Measurements from ENCODE around the gene MPRIP.

Gene MPRIP

DNA sequence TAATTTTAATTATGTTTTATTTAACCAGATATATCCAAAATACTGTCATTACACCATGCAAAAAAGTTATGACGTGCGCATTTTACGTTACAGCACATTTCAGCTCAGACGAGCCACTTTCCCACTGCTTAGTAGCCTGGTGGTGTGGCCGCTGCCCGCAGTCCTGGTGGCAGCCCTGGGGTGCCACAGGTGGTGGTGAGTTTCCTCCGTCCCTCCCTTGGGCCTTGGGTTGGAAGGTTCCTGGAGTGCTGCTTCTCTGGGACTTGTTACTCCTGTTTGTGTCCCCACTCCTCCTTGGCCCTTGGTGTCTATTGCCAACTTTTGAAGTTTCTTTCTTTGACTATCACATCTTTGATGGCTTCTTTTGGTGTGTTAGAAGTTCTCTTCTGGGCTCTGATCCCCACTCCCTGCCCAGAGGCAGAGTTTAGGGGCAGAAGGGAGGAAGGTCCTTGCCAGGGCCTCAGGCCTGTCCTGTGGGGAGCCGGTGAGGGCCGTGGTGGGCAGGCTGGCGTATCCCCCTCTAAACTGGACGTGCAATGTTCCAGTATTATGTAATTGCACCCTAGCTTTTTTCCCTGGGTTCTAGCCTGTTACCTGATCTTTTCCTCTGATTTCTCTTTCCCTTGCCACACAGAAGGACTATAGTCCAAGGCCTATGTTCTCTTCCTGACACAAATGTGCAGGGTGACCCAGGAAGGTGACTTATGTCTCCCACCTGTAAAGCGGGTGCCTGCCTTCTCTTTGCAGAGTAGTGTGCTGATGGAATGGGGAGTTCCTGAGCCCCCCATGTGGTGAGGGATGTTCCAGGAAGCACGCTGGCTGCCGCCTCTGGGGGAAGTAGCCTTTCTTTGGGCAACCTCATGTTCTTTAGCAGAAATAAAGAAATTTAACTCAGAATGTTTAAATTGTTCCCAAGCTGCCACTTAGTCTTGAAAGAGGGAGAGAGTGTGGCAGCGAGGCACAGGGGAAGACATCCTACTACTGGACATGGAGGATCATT, 8.4 kb downstream of the MPRIP start:
- Histone ChIP-seq H3K9me3 (ENCODE audit: control insufficient read depth, insufficient read depth, low read depth, low read length) (no peaks in the 10 kb centered on the region), H3K36me3 (ENCODE audit: control insufficient read depth in 2 of 2, insufficient read depth in 1 of 2, low read length in 2 of 2) (peaks cover 0 to 14% of the 10 kb centered on the region in 2 experiments; a peak in 2 of 3 replicates), H3K4me1 (ENCODE audit: control insufficient read depth, insufficient read depth, low read length) (peaks cover 11% of the 10 kb centered on the region), H3K27ac (ENCODE audit: extremely low read depth, low read depth, low read length) (no peak overlapping the region), H3K4me3 (ENCODE audit: low read depth, low read length) (no peak overlapping the region)
- ChIA-PET CTCF (interaction anchor here (0.6 kb wide), 1 partner anchor 58 kb away, joined by 3 read pairs; no protein-coding TSS in a partner anchor), POLR2A (interaction anchor here (0.6 kb wide), 1 partner anchor 512 kb away, joined by 4 read pairs; no protein-coding TSS in a partner anchor)
- TF ChIP-seq SCRT2 (tag by site-specific recombination; IDR thresholded peaks at IDR 0.05) (peak; percentile 46; the same call in 1 of the 2 replicates), ZNF350 (tag by site-specific recombination; IDR thresholded peaks at IDR 0.05) (no peak)
- TF ChIP-seq, protein P1, sequence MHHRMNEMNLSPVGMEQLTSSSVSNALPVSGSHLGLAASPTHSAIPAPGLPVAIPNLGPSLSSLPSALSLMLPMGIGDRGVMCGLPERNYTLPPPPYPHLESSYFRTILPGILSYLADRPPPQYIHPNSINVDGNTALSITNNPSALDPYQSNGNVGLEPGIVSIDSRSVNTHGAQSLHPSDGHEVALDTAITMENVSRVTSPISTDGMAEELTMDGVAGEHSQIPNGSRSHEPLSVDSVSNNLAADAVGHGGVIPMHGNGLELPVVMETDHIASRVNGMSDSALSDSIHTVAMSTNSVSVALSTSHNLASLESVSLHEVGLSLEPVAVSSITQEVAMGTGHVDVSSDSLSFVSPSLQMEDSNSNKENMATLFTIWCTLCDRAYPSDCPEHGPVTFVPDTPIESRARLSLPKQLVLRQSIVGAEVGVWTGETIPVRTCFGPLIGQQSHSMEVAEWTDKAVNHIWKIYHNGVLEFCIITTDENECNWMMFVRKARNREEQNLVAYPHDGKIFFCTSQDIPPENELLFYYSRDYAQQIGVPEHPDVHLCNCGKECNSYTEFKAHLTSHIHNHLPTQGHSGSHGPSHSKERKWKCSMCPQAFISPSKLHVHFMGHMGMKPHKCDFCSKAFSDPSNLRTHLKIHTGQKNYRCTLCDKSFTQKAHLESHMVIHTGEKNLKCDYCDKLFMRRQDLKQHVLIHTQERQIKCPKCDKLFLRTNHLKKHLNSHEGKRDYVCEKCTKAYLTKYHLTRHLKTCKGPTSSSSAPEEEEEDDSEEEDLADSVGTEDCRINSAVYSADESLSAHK (tag by site-specific recombination; IDR thresholded peaks at IDR 0.05) = no peak

DNA sequence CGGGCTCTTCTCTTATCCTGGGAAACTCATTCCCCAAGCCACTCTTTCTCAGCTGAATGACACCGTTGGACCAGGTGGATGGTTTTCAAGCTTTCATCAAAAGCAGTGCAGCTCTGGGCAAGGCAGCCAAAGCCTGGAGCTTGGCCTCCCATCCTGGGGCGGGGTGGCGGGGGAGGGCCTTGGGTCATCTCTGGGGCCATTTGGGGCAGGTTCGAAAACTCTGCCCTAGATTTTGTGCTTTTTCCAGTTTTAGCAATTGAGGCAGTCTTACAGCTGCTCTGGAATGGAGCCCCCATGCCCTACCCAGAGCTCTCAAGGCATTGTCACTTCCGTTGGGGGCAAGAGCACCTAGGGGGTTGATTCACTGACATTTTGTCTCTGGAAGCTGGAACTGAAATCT, 9.1 kb downstream of the MPRIP start:
- H3K4me3 ChIP-seq (ENCODE audit: low read depth, low read length) = no peak overlapping the region
- H3K27ac ChIP-seq (ENCODE audit: extremely low read depth, low read depth, low read length) = no peak overlapping the region
- H3K36me3 ChIP-seq (ENCODE audit: control insufficient read depth in 2 of 2, insufficient read depth in 1 of 2, low read length in 2 of 2) = peaks cover 0 to 14% of the 10 kb centered on the region in 2 experiments; a peak in 2 of 3 replicates
- no peaks in the 10 kb centered on the region for H3K9me3 ChIP-seq (ENCODE audit: control insufficient read depth, insufficient read depth, low read depth, low read length)
- POLR2A ChIA-PET = interaction anchor here (0.6 kb wide), 1 partner anchor 512 kb away, joined by 4 read pairs; no protein-coding TSS in a partner anchor
- peaks cover 7% of the 10 kb centered on the region for H3K4me1 ChIP-seq (ENCODE audit: control insufficient read depth, insufficient read depth, low read length)
- TF ChIP-seq, protein P2, sequence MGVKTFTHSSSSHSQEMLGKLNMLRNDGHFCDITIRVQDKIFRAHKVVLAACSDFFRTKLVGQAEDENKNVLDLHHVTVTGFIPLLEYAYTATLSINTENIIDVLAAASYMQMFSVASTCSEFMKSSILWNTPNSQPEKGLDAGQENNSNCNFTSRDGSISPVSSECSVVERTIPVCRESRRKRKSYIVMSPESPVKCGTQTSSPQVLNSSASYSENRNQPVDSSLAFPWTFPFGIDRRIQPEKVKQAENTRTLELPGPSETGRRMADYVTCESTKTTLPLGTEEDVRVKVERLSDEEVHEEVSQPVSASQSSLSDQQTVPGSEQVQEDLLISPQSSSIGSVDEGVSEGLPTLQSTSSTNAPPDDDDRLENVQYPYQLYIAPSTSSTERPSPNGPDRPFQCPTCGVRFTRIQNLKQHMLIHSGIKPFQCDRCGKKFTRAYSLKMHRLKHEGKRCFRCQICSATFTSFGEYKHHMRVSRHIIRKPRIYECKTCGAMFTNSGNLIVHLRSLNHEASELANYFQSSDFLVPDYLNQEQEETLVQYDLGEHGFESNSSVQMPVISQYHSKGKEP (tag by site-specific recombination; IDR thresholded peaks at IDR 0.05) = no peak
- no peak for TF ChIP-seq ZNF621 (tag by site-specific recombination; IDR thresholded peaks at IDR 0.05)
- no peak for TF ChIP-seq ZNF792 (tag by site-specific recombination; IDR thresholded peaks at IDR 0.05)
- no peak for TF ChIP-seq ZNF626 (tag by site-specific recombination; IDR thresholded peaks at IDR 0.05)
- TF ChIP-seq OVOL3 (tag by site-specific recombination; IDR thresholded peaks at IDR 0.05) = no peak
- no peak for TF ChIP-seq ZNF341 (tag by site-specific recombination; IDR thresholded peaks at IDR 0.05; ENCODE audit: low read depth)
- TF ChIP-seq, protein P3, sequence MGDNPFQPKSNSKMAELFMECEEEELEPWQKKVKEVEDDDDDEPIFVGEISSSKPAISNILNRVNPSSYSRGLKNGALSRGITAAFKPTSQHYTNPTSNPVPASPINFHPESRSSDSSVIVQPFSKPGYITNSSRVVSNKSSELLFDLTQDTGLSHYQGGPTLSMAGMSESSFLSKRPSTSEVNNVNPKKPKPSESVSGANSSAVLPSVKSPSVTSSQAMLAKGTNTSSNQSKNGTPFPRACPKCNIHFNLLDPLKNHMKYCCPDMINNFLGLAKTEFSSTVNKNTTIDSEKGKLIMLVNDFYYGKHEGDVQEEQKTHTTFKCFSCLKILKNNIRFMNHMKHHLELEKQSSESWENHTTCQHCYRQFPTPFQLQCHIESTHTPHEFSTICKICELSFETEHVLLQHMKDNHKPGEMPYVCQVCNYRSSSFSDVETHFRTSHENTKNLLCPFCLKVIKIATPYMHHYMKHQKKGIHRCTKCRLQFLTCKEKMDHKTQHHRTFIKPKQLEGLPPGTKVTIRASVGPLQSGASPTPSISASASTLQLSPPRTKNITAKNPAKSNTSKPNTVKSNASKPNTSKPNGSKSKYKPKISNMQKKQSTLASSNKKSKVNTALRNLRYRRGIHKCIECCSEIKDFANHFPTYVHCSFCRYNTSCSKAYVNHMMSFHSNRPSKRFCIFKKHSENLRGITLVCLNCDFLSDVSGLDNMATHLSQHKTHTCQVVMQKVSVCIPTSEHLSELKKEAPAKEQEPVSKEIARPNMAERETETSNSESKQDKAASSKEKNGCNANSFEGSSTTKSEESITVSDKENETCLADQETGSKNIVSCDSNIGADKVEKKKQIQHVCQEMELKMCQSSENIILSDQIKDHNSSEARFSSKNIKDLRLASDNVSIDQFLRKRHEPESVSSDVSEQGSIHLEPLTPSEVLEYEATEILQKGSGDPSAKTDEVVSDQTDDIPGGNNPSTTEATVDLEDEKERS (tag by site-specific recombination; IDR thresholded peaks at IDR 0.05) = no peak
- TF ChIP-seq ZNF394 (tag by site-specific recombination; IDR thresholded peaks at IDR 0.05; ENCODE audit: borderline replicate concordance) = no peak
- TF ChIP-seq ZNF311 (tag by site-specific recombination; IDR thresholded peaks at IDR 0.05; ENCODE audit: borderline replicate concordance) = no peak
- TF ChIP-seq ZNF239 (tag by site-specific recombination; IDR thresholded peaks at IDR 0.05) = no peak
- TF ChIP-seq TRIM28 (IDR thresholded peaks at IDR 0.05; ENCODE audit: borderline replicate concordance, low read length) = no peak
- TF ChIP-seq YY1 (tag by site-specific recombination; IDR thresholded peaks at IDR 0.05) = no peak
- TF ChIP-seq ZNF585B (tag by site-specific recombination; IDR thresholded peaks at IDR 0.05) = no peak
- TF ChIP-seq, protein P4, sequence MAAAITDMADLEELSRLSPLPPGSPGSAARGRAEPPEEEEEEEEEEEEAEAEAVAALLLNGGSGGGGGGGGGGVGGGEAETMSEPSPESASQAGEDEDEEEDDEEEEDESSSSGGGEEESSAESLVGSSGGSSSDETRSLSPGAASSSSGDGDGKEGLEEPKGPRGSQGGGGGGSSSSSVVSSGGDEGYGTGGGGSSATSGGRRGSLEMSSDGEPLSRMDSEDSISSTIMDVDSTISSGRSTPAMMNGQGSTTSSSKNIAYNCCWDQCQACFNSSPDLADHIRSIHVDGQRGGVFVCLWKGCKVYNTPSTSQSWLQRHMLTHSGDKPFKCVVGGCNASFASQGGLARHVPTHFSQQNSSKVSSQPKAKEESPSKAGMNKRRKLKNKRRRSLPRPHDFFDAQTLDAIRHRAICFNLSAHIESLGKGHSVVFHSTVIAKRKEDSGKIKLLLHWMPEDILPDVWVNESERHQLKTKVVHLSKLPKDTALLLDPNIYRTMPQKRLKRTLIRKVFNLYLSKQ (tag by site-specific recombination; IDR thresholded peaks at IDR 0.05; ENCODE audit: borderline replicate concordance) = no peak
- no peak for TF ChIP-seq ZNF501 (tag by site-specific recombination; IDR thresholded peaks at IDR 0.05)
- no peak for TF ChIP-seq ZNF555 (tag by site-specific recombination; conservative IDR thresholded peaks at IDR 0.05)
- no peak for TF ChIP-seq ZNF514 (tag by site-specific recombination; IDR thresholded peaks at IDR 0.05)
- TF ChIP-seq, protein P5, sequence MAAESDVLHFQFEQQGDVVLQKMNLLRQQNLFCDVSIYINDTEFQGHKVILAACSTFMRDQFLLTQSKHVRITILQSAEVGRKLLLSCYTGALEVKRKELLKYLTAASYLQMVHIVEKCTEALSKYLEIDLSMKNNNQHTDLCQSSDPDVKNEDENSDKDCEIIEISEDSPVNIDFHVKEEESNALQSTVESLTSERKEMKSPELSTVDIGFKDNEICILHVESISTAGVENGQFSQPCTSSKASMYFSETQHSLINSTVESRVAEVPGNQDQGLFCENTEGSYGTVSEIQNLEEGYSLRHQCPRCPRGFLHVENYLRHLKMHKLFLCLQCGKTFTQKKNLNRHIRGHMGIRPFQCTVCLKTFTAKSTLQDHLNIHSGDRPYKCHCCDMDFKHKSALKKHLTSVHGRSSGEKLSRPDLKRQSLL (tag by site-specific recombination; IDR thresholded peaks at IDR 0.05) = no peak
- no peak for TF ChIP-seq ZNF473 (tag by site-specific recombination; IDR thresholded peaks at IDR 0.05)
- CTCF ChIA-PET = interaction anchor here (1.2 kb wide), 1 partner anchor 90 kb away, joined by 5 read pairs; no protein-coding TSS in a partner anchor
